Measurements from ENCODE around the gene PPARGC1A.

Gene PPARGC1A

DNA sequence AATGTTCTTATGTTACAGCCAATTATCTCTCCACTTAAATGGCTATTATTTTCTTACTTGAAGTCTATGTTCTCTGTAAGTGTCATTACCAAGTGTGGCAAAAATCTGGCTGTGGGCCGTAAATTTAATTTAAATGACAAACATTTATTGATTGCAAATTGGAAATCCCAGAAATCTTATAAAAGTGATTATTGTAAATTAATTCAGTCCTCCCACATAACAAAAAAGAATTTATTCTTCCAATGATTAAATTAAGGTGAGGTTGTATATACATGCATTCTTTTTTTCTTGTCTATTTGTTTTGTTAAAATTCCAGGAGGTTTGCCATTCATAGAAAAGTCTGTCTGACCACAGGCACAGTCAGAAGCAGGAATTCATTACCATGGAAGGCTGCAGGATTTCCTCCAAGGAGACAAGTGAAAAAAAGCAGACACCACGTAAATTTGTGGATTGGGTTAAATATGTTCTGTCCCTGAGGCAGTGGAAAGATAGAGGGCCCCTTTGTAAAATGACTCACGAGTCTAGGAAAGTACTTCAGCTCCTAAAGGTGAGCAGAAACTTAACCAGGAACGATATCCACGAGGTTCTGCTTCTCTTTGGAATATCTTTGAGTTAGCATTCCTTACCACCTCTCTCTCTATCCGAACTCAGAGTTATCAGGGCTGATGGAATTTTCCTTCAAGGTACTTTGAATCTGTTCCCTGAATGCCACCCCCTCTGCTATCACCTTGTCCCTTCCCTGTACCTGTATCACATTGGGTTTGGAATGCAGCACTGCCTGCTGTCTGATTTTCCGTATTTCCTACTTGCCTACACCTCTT, 10.7 kb downstream of the PPARGC1A start:
- DNase-seq (ENCODE audit: low spot score) = no peak

DNA sequence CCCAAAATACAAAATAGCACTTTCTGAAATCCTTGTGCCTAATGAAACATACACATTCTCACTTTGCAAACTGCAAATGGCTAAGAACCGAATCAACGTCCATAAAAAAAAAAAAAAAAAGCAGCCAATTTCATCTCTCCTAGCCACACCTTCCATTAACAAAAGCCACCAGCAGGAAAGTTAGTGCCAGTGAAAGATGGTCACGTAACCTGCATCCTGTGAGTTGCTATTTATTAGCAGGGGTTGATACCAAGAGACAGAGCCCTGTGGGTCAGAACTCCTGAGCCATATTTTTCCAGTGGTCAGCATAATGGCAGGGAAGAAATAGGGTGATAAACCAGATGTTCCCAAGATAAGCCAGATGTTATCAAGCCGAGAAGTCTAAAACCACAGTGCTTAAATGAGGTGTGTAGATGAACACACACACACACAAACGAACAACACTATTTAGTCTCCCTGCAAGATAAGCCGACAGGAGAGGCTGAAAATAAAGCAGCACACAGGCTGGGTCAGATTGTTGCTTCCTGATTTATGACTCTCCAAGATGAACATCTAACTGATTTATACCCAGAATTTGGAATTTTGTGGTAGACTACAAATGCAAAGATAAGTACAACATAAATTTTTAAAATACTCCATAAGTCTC, 11.5 kb downstream of the PPARGC1A start:
- DNase-seq (ENCODE audit: low spot score) = no peak

DNA sequence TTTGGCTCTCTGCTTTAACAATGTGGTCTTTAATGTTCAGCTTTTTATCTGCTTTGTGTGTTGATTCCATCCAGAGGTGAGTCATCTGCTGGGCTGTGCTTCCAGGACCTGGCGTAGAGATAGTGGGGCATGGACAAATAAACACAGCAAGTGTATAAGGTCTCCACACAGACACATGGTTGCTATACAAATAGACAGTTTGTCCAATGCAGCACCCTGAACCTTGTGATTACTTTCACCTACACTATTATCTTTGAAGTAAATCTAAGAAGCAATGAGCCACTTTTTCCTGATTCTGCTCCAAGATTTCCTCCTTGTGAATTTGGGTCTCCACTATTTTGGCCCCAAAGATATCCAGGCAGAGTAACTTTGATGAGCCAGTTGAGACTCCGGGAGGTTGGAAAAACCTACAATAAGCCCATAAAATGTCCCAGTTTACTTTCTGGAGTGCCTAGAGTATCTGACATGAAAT, 12.1 kb downstream of the PPARGC1A start:
- no peak for DNase-seq (ENCODE audit: low spot score)

DNA sequence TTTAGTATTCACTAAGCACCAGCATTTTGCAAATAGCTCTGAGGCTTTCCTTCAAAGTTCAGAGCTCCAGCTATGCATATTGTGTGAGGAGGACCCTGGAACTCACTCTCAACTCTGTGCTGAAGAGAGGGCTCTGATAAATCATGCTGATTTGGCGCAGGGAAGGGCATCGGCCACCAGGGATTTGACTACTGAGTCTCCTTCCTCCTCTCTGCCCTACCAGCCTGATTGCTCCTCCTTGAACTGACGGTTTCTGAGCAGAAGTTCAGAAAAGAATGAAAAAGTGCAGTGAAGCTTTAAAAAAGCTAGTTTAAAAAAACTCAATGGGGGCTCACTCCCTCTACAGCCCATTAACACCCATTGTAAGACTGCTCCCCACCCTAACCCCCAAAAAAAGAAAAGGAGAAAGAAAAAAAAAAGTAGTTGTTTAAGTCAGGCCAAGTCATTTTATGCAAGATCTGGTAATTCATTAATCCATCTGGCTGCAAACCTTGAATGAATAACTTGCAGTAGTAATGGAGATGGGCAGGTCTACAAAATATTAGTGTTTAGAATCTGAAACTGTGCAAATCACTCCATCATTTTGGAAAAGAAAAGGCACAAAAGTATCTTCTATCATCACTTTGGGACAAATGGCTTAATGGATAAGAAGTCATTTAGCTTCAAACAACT, 13.3 kb downstream of the PPARGC1A start:
- DNase-seq (ENCODE audit: low spot score) = no peak

DNA sequence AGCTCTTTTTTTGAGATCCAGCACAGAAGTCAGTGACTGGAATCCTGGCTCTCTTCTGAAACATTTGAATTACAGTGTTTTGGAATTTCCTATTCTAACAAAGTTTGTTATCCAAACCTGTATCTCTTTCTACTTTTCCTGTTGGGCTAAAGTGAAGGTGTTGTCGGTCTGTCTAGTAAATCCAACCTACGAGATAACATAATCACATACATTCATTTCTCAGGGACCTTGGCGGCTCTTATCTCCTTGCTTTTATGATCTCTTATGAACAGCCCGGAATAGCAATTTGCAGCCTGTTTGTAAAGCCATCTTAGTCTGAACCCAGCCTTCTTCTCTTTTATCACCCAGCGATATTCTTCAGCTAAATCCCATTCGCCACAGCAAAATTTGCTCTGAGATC, 14.5 kb downstream of the PPARGC1A start:
- DNase-seq (ENCODE audit: low spot score) = no peak

DNA sequence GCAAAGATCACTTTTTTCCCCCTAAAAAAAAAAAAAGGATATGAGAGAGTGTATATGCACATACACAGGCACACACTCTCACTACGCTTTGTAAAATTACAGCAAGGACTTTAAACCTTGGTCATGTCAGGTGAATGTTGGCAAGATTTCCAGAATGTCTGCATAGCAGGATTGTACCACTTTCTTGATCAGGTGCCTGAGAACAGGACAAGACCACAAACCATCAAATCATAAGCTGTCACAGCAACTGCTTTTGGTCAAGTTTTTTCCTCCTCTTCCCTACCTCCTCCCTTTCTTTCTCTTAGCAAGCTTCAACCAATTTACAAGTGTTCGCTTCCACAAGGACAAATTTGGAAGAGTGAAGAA, 15.3 kb downstream of the PPARGC1A start:
- no peak for DNase-seq (ENCODE audit: low spot score)

DNA sequence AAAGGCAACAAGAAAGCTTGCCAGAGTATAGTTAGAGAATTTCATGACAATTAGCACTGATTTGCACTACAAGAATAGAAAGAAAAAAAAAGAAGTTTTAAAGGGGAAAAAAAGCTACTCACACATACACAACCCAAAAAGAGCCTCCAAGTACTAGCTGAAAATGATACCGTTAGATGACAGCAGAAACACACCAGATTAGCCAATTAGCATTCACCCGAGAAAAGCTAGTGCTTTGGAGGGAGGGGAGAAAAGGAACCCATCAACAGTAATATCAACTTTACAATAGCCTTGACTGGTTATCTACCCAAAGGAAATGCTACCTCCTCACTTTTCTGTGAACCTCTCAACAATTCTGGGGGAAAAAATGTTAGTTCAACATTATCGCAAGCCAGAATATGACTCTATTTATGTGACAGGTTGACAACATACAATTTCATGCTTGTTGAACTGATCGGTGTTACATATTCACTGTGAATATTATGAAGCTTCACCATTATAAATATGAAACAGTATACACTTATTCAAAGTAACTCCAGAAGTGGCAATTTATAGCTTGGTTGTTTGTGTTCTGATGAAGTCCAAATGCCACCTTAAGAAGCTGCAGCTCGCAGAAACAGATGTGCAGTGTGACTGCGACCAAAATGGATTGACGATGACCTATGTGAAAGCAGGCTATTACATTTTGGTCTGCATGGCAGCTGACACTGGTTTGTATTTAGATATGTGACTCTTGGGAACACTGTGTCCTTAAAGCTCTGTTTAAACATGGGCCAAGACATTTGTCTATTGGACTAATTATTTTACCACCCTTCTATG, 15.9 kb downstream of the PPARGC1A start:
- no peak for DNase-seq (ENCODE audit: low spot score)

DNA sequence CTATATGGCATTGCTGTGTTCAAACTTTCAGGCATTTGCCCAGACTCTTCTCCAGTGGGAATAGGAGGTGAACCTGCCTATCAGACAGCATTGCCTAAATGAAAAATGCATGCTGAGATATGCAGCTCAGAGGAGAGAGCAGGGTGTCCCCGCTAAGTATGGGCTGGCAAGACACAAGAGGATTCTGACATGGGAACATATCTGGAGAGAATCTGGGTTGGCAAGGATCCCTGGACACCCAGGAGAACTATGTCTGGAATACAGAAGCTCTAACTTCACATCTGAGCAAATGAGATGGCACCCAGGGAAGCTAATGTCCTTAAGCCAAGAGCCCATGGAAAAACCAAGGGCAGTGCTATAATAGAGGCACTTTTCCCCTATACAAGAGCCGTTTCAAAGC, 18.4 kb downstream of the PPARGC1A start:
- DNase-seq (ENCODE audit: low spot score) = no peak

DNA sequence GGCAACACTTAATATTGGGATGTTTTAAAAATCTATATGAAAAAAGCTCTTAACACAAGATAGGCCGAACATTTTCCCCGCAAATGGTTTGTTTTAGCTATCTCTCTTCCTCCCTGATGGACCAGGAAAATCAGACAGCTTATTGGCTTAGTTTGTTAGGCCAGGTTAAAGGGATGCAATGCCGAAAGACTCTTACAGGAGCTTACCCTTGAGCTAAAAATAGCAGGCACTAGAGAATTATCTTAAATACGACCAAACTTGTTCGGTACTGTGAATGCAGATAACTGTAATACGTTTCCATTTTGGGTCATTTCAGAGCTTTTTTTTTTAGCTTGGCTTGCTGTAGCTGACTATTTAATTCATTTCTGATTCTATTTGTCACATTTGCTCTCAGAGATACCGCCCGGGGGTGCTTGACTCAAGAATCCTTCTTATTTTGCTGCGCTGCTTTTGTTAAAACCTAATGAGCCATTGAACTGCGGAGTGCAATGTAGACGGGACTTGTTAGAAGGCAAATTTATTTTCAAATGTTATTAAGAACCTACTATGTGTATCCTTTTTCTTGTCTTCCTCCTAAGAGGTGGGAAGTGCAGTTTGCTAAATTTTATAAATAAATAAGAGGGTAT, 23.3 kb downstream of the PPARGC1A start:
- no peak for DNase-seq (ENCODE audit: low spot score)

DNA sequence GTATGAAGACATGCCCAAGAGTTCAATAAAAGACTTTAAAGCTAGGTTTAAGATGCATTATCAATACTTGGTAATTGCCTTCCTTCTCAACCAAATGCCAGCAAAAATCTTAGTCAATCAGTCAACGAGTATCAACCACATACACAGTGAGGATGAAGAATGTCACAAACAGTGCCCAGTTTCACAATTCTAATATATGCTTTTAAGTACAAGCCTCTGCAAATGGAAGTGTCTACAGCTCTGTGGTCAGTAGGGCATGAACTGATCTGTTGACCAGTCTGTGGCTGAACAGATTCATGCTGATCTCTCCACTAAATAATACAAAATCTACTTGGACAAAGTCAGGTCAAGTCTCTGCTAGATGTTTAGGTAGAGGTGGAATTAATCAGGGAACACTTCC, 27.9 kb downstream of the PPARGC1A start:
- DNase-seq (ENCODE audit: low spot score) = no peak

DNA sequence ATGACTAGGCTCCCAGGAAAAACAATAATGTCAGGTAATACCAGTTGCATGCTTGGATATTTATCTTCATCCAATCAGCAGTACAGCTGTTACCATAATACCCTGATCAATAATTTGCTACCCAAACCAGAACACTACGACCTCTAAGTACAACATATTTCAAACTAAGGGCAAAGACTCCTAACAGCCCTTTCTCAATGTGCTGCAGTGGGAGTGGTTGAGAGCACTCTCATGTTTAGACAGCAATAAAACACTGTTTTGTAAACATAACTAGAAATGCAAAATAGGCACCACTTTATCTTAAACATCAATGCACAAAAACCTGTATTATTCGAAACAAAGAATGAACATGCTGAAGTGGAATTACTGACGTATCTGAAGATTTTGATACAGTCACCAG, 28.9 kb downstream of the PPARGC1A start:
- no peak for DNase-seq (ENCODE audit: low spot score)

DNA sequence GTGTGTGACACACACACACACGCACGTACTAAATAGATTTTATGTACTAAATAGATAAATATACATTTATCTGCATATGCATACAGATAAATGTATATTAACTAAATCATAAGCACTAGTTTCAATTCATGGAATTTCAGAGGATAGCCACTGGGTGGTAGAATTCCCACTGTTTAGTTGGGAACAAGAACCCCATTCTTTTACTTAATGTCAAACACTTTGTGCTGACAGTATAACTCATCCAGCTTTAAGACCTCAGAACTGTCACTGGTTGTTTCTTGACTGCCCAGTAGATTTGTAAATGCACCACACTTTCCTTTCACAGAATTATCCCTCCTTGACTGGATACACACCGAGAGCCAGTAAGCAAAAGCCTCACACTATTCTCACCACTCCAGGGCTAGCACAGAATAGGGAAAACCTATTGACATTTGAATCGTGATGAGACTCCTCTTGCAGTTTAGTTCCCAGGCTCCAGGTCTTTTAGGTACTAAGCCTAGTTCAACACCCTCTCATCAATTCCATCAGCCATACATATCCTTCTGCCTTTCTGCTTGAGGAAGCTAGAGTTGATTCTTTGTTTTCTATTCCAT, 32.4 kb downstream of the PPARGC1A start:
- DNase-seq (ENCODE audit: low spot score) = no peak

DNA sequence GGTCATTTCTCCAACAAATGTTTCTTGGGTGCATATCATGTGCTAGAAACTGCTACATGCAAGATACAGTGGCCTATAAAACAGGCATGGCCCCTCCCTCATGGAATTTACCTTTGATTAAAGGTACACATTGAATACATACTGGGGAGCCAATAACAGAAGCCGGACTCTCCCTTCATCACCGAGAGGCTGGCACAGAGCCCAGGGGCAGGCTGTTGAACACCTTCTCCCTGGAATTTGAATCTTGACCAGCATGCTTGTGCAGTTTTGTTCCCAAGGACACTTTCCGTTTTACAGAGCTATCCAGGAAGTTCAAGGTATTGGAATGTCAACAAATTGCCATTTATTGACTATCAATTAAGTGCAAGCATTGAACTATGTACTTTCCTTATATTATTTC, 33.2 kb downstream of the PPARGC1A start:
- DNase-seq (ENCODE audit: low spot score) = no peak

DNA sequence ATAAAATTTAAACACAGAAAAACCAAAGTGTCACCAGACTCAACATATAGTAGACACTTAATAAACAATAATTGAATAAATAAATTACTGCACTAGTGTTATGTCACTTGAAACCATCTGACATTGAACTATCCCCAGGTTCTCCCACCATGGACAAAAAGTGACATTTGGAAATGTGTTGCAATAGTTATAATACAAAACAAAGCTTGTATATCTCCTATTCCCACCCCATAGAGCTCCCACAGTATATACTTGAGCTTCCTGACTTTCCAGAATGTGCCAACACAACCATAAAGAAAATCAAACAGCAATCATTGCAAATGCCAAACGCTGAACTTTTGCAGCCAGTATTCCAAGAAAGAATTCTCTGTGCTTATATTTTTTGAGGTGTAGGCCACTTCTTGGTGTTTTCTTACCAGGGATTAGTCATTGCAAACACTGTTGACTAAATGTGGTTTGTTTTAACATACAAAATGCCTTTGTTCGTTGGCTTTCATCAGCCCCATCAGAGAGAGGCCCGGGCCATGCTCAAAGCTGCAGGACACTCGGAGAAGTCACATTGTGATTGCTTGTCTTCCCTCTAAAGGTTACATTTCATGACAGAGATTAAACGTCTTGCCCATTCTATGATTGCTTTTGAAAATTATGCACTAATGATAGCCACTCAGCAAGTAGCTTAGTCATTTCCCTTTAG, 33.8 kb downstream of the PPARGC1A start:
- no peak for DNase-seq (ENCODE audit: low spot score)

DNA sequence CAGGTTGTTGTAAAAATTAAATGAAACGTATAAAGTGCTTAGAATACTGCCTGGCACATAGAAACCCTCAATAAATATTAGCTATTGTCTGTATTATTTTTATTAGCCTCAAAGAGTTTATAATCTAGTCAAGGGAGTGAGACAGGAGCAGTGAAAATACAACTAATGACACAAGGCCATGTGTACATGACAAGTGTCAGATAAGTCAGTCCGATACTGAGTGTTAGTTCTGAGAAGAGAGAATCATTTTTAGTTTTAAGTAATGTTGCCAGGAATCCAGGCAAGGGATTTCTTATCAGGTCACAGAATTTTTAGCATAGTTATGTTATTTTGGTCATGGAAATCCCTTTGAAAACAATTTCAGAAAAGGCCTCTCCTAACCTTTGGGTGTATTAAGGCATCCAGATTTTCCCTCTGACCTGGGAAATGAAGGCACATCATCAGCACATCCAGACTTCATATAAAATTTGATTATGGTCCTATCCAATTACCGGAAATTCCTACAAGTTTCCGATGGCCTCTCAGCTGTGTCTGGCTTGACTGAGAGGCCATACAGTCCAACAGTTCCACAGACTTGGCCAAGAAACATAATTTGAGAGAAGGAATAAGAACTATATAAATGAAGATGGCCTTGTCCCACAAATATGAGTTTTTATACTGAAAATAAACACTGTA, 35.7 kb downstream of the PPARGC1A start:
- DNase-seq (ENCODE audit: low spot score) = no peak

DNA sequence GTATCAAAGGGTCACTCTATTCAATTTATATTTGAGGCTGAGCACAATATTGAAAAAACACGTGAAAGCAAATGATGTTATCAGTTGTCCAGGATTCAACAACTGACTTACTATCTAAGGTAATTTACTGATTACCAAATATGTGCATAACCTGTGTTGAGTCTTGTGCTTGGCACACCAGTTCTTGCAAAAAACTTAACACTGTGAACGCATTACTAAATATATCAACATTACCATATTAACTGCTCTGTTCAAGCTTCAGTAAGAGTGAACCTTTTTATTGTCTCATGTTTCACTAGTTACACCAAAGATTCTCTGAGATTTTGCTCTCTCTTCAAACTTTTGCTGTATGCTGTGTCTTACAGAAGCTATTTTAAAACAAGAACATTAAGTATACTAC, 38.4 kb downstream of the PPARGC1A start:
- DNase-seq (ENCODE audit: low spot score) = no peak

DNA sequence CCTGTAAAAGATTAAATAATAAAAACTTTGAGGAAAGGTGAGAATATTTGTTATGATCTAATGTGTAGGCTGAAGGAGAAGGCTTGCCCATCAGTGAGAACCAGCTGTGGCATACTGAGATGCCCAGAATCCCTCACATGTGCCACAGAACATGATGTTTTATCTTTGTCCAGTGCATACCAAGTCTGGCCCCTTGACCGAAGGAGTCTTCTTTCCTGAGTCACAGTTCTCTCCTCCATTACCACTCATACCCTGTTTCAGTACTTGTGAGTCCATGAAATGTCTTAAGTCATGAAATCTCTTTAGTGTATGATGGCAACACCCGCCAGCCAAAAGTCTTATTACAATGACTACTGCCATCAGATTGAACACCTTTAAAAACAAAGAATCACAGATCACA, 42.7 kb downstream of the PPARGC1A start:
- DNase-seq (ENCODE audit: low spot score) = no peak

DNA sequence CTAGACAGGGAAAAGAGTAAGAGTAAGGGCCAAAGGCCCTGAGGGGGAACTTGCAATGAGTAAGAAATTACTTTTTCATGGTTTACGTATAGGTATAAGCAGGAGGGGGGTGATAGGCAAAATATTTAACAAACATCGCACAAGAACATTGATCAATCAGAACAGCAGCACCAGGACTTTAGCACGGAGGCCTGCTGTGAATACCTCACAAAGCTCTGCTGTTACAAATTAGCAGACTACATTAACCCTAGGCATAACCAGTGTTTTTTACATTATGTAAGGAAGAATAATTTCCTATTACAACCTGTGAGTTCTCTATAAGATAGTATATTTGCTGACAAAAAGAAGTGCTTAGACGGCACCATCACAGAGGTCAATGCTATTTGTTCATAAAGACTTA, 44.9 kb downstream of the PPARGC1A start:
- DNase-seq (ENCODE audit: low spot score) = no peak

DNA sequence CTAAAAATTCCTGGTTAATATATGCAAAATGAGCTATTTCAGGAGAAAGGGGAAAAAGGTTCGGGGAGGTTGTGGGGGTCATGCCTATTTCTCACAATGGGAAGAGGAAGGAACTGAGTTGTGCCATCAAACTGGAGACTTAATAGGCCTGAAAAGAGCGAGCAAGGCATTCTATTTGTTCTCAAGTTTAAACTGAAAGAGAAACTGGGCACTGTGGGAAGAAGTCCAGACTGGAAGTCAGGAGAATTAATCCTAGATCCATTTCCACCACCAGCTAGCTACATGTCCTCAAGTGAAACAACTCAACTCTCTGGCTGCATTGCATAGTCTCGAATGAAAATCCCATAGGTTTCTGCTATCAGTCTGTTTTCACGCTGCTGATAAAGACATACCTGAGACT, 50.6 kb downstream of the PPARGC1A start:
- no peak for DNase-seq (ENCODE audit: low spot score)

DNA sequence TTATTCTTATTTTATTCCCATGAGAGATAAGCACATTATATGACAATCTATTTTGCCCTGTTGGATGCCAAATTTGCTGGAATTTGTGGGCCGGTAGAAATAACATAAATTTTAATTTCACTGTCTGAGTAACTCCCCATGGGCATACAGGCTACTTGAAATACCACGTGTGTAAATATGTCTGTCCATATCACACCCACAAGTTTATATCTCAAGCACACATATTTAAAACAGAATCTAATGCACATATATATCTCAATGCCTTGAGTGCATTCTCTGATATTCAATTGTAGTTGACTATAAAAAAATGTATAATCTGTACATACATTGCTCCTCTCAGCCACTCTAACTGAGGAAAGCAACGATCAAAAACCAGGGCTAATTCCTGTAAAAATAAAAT, 51.2 kb downstream of the PPARGC1A start:
- no peak for DNase-seq (ENCODE audit: low spot score)

Data from CD4-positive, alpha-beta T cell treated with Interleukin-15 for 4 hours (primary cell).